Measurements from ENCODE around the gene DNAJB14. TPM values are rescaled to one million over a fixed set of nuclear protein-coding genes. Genes with fewer than 3 reads are reported as not detected.

Gene DNAJB14
- 22.1 and 38.1 TPM in 2 replicates for total RNA-seq (2016; rRNA removed; fragmentation: Illumina TruSeq; extraction: Trizol)
- total RNA-seq (2016; cell fraction: cytosol; rRNA removed; fragmentation: Illumina TruSeq; extraction: Trizol; ENCODE audit: low read depth) = 3.8 and 5.8 TPM in 2 replicates
- 24.8 and 33.1 TPM in 2 replicates for total RNA-seq (2016; cell fraction: insoluble cytoplasmic fraction; rRNA removed; fragmentation: Illumina TruSeq; extraction: Trizol)
- 6.9 and 9.5 TPM in 2 replicates for total RNA-seq (2016; cell fraction: membrane; rRNA removed; fragmentation: Illumina TruSeq; extraction: Trizol)
- 38.0 and 42.0 TPM in 2 replicates for total RNA-seq (2016; cell fraction: nucleus; rRNA removed; fragmentation: Illumina TruSeq; extraction: Trizol)
- 6.1 and 9.1 TPM in 2 replicates for polyA plus RNA-seq (2011; rRNA removed)
- 6.1 and 7.4 TPM in 2 replicates for polyA plus RNA-seq (2011; cell fraction: cytosol; rRNA removed)
- polyA plus RNA-seq (2011; cell fraction: nucleus; rRNA removed) = 6.5 TPM in 2 replicates
- 14.2 and 32.4 TPM in 2 replicates for polyA plus RNA-seq (2012)
- 0.84 and 1.7 TPM in 2 replicates for polyA plus RNA-seq (2016; cell fraction: cytosol; fragmentation: Illumina TruSeq; extraction: Trizol; ENCODE audit: low read depth)
- 10.7 and 11.3 TPM in 2 replicates for polyA plus RNA-seq (2016; cell fraction: insoluble cytoplasmic fraction; fragmentation: Illumina TruSeq; extraction: Trizol; ENCODE audit: low read depth)
- 2.3 and 2.7 TPM in 2 replicates for polyA plus RNA-seq (2016; cell fraction: membrane; fragmentation: Illumina TruSeq; extraction: Trizol; ENCODE audit: low read depth)
- 26.8 and 29.0 TPM in 2 replicates for polyA plus RNA-seq (2016; cell fraction: nucleus; fragmentation: Illumina TruSeq; extraction: Trizol; ENCODE audit: insufficient read depth, low read depth)
- 3.1 and 3.6 TPM in 2 replicates for polyA minus RNA-seq (2011; rRNA and poly(A)+ RNA removed; ENCODE audit: low replicate concordance)
- polyA minus RNA-seq (2011; cell fraction: cytosol; rRNA and poly(A)+ RNA removed) = 8.7 and 10.5 TPM in 2 replicates
- 56.1 and 64.0 TPM in 2 replicates for polyA minus RNA-seq (2011; cell fraction: nucleus; rRNA and poly(A)+ RNA removed)
- percentile 88 among the genes with signal in this experiment for Bru-seq, nascent RNA
- percentile 86 among the genes with signal in this experiment for BruChase-seq, experiment 1, labeled RNA remaining after a 6-hour chase
- percentile 85 among the genes with signal in this experiment for BruChase-seq, experiment 2, labeled RNA remaining after a 2-hour chase
- long read RNA-seq, experiment 1, full-length matches to known transcripts = 11 of 14 reads
- long read RNA-seq, experiment 1, partial matches to known transcripts = 1 of 14 reads
- long read RNA-seq, experiment 1, other reads (novel, unspliced or antisense) = 2 of 14 reads
- long read RNA-seq, experiment 2, full-length matches to known transcripts = 2 of 22 reads
- long read RNA-seq, experiment 2, partial matches to known transcripts = 0 of 22 reads
- long read RNA-seq, experiment 2, other reads (novel, unspliced or antisense) = 20 of 22 reads

GRCh38 chr4:99946356-99947189 lies at the start of gene DNAJB14:
Gene DNAJB14 (minus strand): TSS chr4:99946618. CDS start chr4:99946571, 47 bp downstream.
- Histone ChIP-seq H3K27me3 (ENCODE audit: control insufficient read depth in 1 of 2, insufficient read depth in 2 of 2, low read length in 2 of 2) (no peaks in the 10 kb centered on the region; a peak in 1 of 5 replicates), H3K4me1 (ENCODE audit: insufficient read depth, low read length) (peaks cover 51% of the 10 kb centered on the region), H3K4me2 (ENCODE audit: low read depth, low read length) (peak within 1 kb of the TSS; percentile 88), H3K4me3 (replicated peaks in 1 of 3; ENCODE audit: insufficient read depth in 1 of 3, low read depth in 2 of 3, low read length in 3 of 3) (peak within 1 kb of the TSS; percentile 76 to 92 (median 80)), H3K36me3 (replicated peaks in 1 of 2; ENCODE audit: control insufficient read depth in 1 of 2, insufficient read depth in 2 of 2, low read length in 2 of 2) (no peaks in the 10 kb centered on the region), H3K79me2 (ENCODE audit: insufficient read depth, low read length) (peaks cover 60% of the 10 kb centered on the region), H3K9ac (ENCODE audit: insufficient read depth, low read depth, low read length) (peak within 1 kb of the TSS; percentile 78), H3K27ac (ENCODE audit: extremely low read length, insufficient read depth, low read length) (peak within 1 kb of the TSS; percentile 88), H4K20me1 (ENCODE audit: insufficient read depth, low read length) (0 out of 2 replicates have a peak, but pooled peaks cover 8% of the 10 kb centered on the region), H3K9me3 (ENCODE audit: low read length) (no peaks in the 10 kb centered on the region), H2AFZ (ENCODE audit: low read length) (no peak within 1 kb of the TSS)
- DNase-seq (ENCODE audit: low spot score) (peak; percentile 47), FAIRE-seq (peak; percentile 4), ATAC-seq (peak; percentile 71)
- ChIA-PET POLR2A (interaction anchor here (1.2 to 2.3 kb wide), 3 partner anchors 52 to 383 kb away, joined by 4 to 20 read pairs (median 7); partner anchors contain the start of genes LAMTOR3, MTTP and TRMT10A), CTCF (ENCODE audit: low intra/inter-chr PET ratio, low total read pairs) (no interaction called here)
- 2% methylated on average over 22 of the region's 87 CpGs for WGBS (ENCODE audit: low lambda C conversion rate)
- BruUV-seq (replicated peaks) = no TSS peak
- in situ Hi-C loops (cut with HindIII; ENCODE audit: extremely low pct_ligation_motif_present, low pct_unique_long_range_greater_than_20kb) = loop anchor here (5.0 kb wide), 3 partner anchors 54 to 384 kb away; partner anchors contain the start of genes LAMTOR3 and TRMT10A
- intact Hi-C loops (cut with micrococcal nuclease; ENCODE audit: unreplicated experiment) = no loop called here
- TF ChIP-seq, protein P1, sequence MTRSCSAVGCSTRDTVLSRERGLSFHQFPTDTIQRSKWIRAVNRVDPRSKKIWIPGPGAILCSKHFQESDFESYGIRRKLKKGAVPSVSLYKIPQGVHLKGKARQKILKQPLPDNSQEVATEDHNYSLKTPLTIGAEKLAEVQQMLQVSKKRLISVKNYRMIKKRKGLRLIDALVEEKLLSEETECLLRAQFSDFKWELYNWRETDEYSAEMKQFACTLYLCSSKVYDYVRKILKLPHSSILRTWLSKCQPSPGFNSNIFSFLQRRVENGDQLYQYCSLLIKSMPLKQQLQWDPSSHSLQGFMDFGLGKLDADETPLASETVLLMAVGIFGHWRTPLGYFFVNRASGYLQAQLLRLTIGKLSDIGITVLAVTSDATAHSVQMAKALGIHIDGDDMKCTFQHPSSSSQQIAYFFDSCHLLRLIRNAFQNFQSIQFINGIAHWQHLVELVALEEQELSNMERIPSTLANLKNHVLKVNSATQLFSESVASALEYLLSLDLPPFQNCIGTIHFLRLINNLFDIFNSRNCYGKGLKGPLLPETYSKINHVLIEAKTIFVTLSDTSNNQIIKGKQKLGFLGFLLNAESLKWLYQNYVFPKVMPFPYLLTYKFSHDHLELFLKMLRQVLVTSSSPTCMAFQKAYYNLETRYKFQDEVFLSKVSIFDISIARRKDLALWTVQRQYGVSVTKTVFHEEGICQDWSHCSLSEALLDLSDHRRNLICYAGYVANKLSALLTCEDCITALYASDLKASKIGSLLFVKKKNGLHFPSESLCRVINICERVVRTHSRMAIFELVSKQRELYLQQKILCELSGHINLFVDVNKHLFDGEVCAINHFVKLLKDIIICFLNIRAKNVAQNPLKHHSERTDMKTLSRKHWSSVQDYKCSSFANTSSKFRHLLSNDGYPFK (CRISPR knock-in tag; IDR thresholded peaks at IDR 0.05; ENCODE audit: borderline replicate concordance) = peak; percentile 43; the same call in 1 of the 2 replicates
- peak; percentile 66 for TF ChIP-seq SALL1 (CRISPR knock-in tag; IDR thresholded peaks at IDR 0.05)
- peak; percentile 66; the same call in 1 of the 2 replicates for TF ChIP-seq PCBP1 (IDR thresholded peaks at IDR 0.05; ENCODE audit: borderline replicate concordance, low read depth, low read length)
- 0 out of 2 replicates have a peak, but pooled peaks have one; percentile 65 for TF ChIP-seq ZNF33B (CRISPR knock-in tag; IDR thresholded peaks at IDR 0.05)
- peak; percentile 77; the same call in 1 of the 2 replicates for TF ChIP-seq ZBED4 (CRISPR knock-in tag; IDR thresholded peaks at IDR 0.05; ENCODE audit: borderline replicate concordance)
- TF ChIP-seq SRY (CRISPR knock-in tag; IDR thresholded peaks at IDR 0.05) = peak; percentile 19; the same call in 1 of the 2 replicates
- TF ChIP-seq ZNF781 (CRISPR knock-in tag; IDR thresholded peaks at IDR 0.05; ENCODE audit: borderline replicate concordance, not compliant biosample characterization) = no peak
- TF ChIP-seq ZNF354B (CRISPR knock-in tag; IDR thresholded peaks at IDR 0.05) = 0 out of 2 replicates have a peak, but pooled peaks have one; percentile 28
- TF ChIP-seq HNF4A (CRISPR knock-in tag; IDR thresholded peaks at IDR 0.05) = peak; percentile 43

All from HepG2 (cell line).